WI38 (cell line): ENCODE measurements around the gene MYMX.

Source experiments
- H3K4me3 ChIP-seq: 2 replicates; pipeline ENCODE4 v1.5.1; 2011; ENCODE audit warnings: low read depth, mild to moderate bottlenecking, control low read depth, low read length
- CTCF ChIP-seq: IDR thresholded peaks from 2 replicates; pipeline ENCODE4 v1.5.1; 2012; ENCODE audit warnings: low read depth, mild to moderate bottlenecking, control low read depth, low read length

MYMX gene

GRCh38 chr6:44250718-44251123 lies 34.0 kb downstream of the MYMX start:
- H3K4me3 ChIP-seq: no peak overlapping the region
- no peak for TF ChIP-seq CTCF

GRCh38 chr6:44251576-44252524 lies 35.1 kb downstream of the MYMX start:
- no peak overlapping the region for H3K4me3 ChIP-seq
- no peak for TF ChIP-seq CTCF

- peak; percentile 45; the same call in 1 of the 2 replicates for TF ChIP-seq CTCF
- no peak overlapping the region for H3K4me3 ChIP-seq
These were observed 36.8 kb downstream of the MYMX start for GRCh38 chr6:44253307-44254101.

- H3K4me3 ChIP-seq: no peak overlapping the region
These were observed 37.7 kb downstream of the MYMX start for GRCh38 chr6:44254191-44255104.

GRCh38 chr6:44255105-44255808 lies 38.5 kb downstream of the MYMX start:
- TF ChIP-seq CTCF: no peak
- H3K4me3 ChIP-seq: peak overlapping the region; percentile 95

More at GRCh38 chr6:44254191-44255104, 37.7 kb downstream of the MYMX start:
- no peak for TF ChIP-seq CTCF
